ENCODE measurements around the gene ATF3. TPM values are rescaled to one million over a fixed set of nuclear protein-coding genes. Genes with fewer than 3 reads are reported as not detected.

ATF3 gene
- total RNA-seq, 4 donors from 2014 or later: 2.1 to 6.5 (median 3.0) TPM

DNA sequence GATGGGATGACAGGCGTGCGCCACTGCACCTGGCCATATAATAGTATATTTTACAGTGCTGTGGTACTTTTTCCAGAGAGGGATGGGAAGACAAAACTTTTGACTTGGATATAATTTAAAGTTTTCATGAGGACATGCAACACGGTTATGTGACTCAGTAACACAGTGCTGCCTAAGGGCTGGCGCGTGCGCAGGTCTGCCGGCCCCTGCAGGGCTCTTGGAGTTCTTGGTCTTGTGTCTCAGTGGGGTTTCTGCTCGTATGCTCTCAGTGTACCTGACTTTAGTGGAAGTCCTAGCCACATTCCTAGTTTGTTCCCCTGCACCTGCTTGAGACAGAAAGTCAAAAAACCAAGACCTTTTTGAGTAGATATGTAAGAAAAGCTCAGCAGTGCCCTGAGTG, 27.5 kb upstream of the ATF3 start:
- TF ChIP-seq POLR2A (IDR thresholded peaks at IDR 0.05): no peak
- TF ChIP-seq CTCF (IDR thresholded peaks at IDR 0.05): no peak
- intact Hi-C loops (cut with DNase I): no loop called here
- Histone ChIP-seq H3K4me1 (no peaks in the 10 kb centered on the region), H3K27me3 (peaks cover 0 to 13% (median 0%) of the 10 kb centered on the region in 4 donors), H3K9me3 (no peaks in the 10 kb centered on the region), H3K36me3 (no peaks in the 10 kb centered on the region), H3K27ac (no peak overlapping the region), H3K4me3 (no peak overlapping the region)
- 88 to 90% methylated on average over 8 of the region's 8 CpGs for WGBS, 2 donors
- no peak for DNase-seq

- no peak overlapping the region for H3K27ac ChIP-seq
- intact Hi-C loops (cut with DNase I): no loop called here
Measured at GRCh38 chr1:212582291-212582690, 26.3 kb upstream of the ATF3 start.

DNA sequence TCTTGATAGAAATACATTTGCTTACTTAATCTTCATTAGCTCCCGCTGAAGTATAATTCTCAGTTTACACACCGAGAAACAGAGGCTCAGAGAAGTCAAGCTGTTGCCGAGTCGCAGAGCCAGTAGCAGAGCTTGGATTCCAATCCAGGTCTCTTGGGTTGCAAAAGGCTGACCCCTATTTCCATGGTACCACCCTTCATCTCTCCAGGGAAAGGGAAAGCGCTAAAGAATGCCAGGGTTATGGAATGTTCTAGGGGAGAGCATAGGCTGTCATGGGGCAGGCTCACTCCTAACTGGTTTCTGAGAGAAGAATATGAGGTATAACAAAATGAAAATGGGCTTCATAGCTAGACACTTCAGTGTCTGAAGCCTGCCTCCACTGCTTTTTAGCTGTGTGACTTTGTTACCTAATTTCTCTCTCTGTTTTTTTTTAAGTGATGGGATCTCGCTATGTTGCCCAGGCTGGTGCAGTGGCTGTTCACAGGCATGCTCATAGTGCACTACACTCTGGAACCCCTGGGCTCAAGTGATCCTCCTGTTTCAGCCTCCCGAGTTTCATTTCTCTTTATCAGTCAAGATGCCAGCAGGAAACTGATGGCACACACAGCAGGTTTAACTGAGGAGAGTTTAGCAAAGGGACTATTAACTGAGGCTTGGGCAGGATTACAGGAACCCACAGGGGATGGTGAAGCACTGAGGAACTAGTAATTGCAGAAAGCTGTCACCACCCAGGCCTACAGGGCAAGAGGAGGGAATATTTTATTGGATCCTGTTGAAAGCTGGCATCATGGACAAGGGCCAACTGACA, 25.5 kb upstream of the ATF3 start:
- H3K4me3 ChIP-seq: no peak overlapping the region
- H3K36me3 ChIP-seq: no peaks in the 10 kb centered on the region
- peaks cover 0 to 33% (median 0%) of the 10 kb centered on the region in 4 donors for H3K27me3 ChIP-seq
- H3K27ac ChIP-seq: no peak overlapping the region
- intact Hi-C loops (cut with DNase I): no loop called here
- TF ChIP-seq CTCF (IDR thresholded peaks at IDR 0.05): no peak
- no peak for TF ChIP-seq POLR2A (IDR thresholded peaks at IDR 0.05)
- no peaks in the 10 kb centered on the region for H3K9me3 ChIP-seq
- peaks cover 0 to 2% (median 0%) of the 10 kb centered on the region in 3 donors for H3K4me1 ChIP-seq
- 80% methylated on average over 6 to 7 of the region's 7 CpGs for WGBS, 2 donors
- no peak for DNase-seq

More at GRCh38 chr1:212582291-212582690, 26.3 kb upstream of the ATF3 start:
- no peaks in the 10 kb centered on the region for H3K9me3 ChIP-seq
- H3K36me3 ChIP-seq: no peaks in the 10 kb centered on the region
- H3K27me3 ChIP-seq: peaks cover 0 to 25% (median 0%) of the 10 kb centered on the region in 4 donors
- no peak overlapping the region for H3K4me3 ChIP-seq
- H3K4me1 ChIP-seq: no peaks in the 10 kb centered on the region
- WGBS, 2 donors: 79 to 93% methylated on average over 5 of the region's 5 CpGs
- TF ChIP-seq CTCF (IDR thresholded peaks at IDR 0.05): no peak
- TF ChIP-seq POLR2A (IDR thresholded peaks at IDR 0.05): no peak
- no peak for DNase-seq

DNA sequence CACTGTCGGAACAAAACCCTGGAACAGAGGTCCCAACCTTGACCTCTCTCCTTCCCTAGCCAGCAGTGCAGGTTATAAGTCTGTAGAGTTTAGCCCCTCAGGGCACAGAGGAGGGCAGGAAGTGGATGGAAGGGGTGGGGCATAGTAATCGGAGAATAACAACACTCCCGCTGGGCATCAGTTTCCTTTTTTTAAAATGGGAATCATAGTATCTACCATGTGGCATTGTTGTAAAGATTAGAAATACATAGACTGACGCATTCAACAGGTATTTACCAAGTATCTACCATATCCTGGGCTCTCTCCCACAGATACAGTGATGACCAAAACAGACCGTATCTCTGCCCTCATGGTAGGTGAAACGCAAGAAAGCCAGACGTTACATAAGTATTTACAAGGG, 24.9 kb upstream of the ATF3 start:
- Histone ChIP-seq H3K9me3 (no peaks in the 10 kb centered on the region), H3K27me3 (peaks cover 0 to 38% (median 0%) of the 10 kb centered on the region in 4 donors), H3K27ac (no peak overlapping the region), H3K4me1 (peaks cover 0 to 4% (median 0%) of the 10 kb centered on the region in 3 donors), H3K36me3 (no peaks in the 10 kb centered on the region), H3K4me3 (no peak overlapping the region)
- DNase-seq: no peak
- TF ChIP-seq POLR2A (IDR thresholded peaks at IDR 0.05) (no peak), CTCF (IDR thresholded peaks at IDR 0.05) (no peak)
- WGBS, 2 donors: 79% methylated on average over 7 of the region's 7 CpGs
- intact Hi-C loops (cut with DNase I): no loop called here

DNA sequence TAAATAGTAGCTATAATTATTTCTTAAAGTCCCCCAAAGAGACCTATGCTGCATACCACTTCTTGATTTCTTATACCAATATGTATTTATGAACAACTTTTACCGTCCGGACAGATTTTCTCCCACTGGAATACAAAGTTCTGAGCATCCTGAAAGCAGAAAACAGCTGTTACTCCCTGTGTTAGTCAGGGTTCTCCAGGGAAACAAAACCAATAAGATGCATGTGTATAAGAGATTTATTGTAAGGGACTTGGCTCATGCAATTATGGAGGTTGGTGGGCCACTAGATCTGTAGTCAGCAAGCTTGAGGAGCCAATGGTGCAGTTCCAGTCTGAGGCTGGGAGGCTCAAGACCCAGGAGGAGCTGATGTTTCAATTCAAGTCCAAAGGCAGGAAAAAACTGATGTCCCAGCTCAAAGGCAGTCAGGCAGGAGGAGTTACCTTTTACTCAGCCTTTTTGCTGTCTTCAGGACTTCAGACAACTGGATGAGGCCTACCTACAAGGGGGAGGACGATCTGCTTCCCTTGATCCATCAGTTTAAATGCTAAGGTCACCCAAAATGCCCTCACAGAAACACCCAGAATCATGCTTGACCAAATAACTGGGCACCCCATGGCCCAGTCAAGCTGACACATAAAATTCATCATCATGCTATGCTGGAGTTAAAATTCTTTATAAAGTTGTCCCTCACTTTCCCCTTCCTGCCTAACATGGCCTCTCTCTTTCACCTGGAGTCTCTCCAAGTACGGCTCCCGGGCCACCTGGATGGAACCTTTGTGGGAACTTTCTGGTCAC, 24.3 kb upstream of the ATF3 start:
- no peak overlapping the region for H3K27ac ChIP-seq
- intact Hi-C loops (cut with DNase I): no loop called here
- WGBS, 2 donors: 82 to 95% methylated on average over 3 to 5 of the region's 5 CpGs
- peaks cover 0 to 43% (median 0%) of the 10 kb centered on the region in 4 donors for H3K27me3 ChIP-seq
- H3K9me3 ChIP-seq: no peaks in the 10 kb centered on the region
- DNase-seq: no peak
- TF ChIP-seq CTCF (IDR thresholded peaks at IDR 0.05): no peak
- no peak for TF ChIP-seq POLR2A (IDR thresholded peaks at IDR 0.05)
- H3K4me1 ChIP-seq: peaks cover 0 to 4% (median 0%) of the 10 kb centered on the region in 3 donors
- no peaks in the 10 kb centered on the region for H3K36me3 ChIP-seq
- no peak overlapping the region for H3K4me3 ChIP-seq

All from esophagus squamous epithelium (tissue), 5 donors.